HepG2 (cell line): ENCODE data around the gene TCF7L2. TPM values are rescaled to one million over a fixed set of nuclear protein-coding genes. Genes with fewer than 3 reads are reported as not detected.

Experiments used
- ATF2 ChIP-seq: sonication (generic); formaldehyde crosslinking; IDR thresholded peaks from 2 replicates; pipeline ENCODE4 v1.4.0; 2020; ENCODE audit warnings: missing genetic modification reagents
- CBX5 ChIP-seq: sonication (generic); formaldehyde crosslinking; IDR thresholded peaks from 2 replicates; pipeline ENCODE4 v1.4.0; 2020; ENCODE audit warnings: missing genetic modification reagents, borderline replicate concordance
- GPBP1L1 ChIP-seq: sonication (generic); formaldehyde crosslinking; IDR thresholded peaks from 2 replicates; pipeline ENCODE4 v1.5.0; 2020; ENCODE audit warnings: mild to moderate bottlenecking, missing genetic modification reagents
- GTF3A ChIP-seq: sonication (generic); formaldehyde crosslinking; conservative IDR thresholded peaks from 2 replicates; pipeline ENCODE4 v1.4.0; 2020; ENCODE audit warnings: mild to moderate bottlenecking, missing genetic modification reagents
- JUNB ChIP-seq: sonication (generic); formaldehyde crosslinking; IDR thresholded peaks from 2 replicates; pipeline ENCODE4 v1.8.0; 2022; ENCODE audit warnings: missing genetic modification reagents, mild to moderate bottlenecking, borderline replicate concordance
- KDM3A ChIP-seq: IDR thresholded peaks from 2 replicates; pipeline ENCODE4 v1.6.1; 2018; ENCODE audit warnings: low read depth, missing compliant biosample characterization
- RARA ChIP-seq: IDR thresholded peaks from 2 replicates; pipeline ENCODE4 v1.6.1; 2016; ENCODE audit warnings: missing genetic modification reagents, missing compliant biosample characterization
- SIX4 ChIP-seq: sonication (generic); formaldehyde crosslinking; IDR thresholded peaks from 2 replicates; pipeline ENCODE4 v1.4.0; 2020; ENCODE audit warnings: missing genetic modification reagents
- ZBTB20 ChIP-seq: sonication (generic); formaldehyde crosslinking; IDR thresholded peaks from 2 replicates; pipeline ENCODE4 v1.8.1; 2023; ENCODE audit warnings: missing genetic modification reagents, low read depth, mild to moderate bottlenecking, borderline replicate concordance
- ZBTB46 ChIP-seq: sonication (generic); formaldehyde crosslinking; IDR thresholded peaks from 2 replicates; pipeline ENCODE4 v1.4.0; 2020; ENCODE audit warnings: mild to moderate bottlenecking, missing genetic modification reagents, borderline replicate concordance
- ZFP36L2 ChIP-seq: sonication (generic); formaldehyde crosslinking; IDR thresholded peaks from 2 replicates; pipeline ENCODE4 v1.4.0; 2020; ENCODE audit warnings: missing genetic modification reagents
- ZFYVE20 ChIP-seq: sonication (generic); formaldehyde crosslinking; IDR thresholded peaks from 2 replicates; pipeline ENCODE4 v1.8.0; 2023; ENCODE audit warnings: low read depth, mild to moderate bottlenecking, moderate library complexity, missing genetic modification reagents, borderline replicate concordance
- ZNF318 ChIP-seq: sonication (generic); formaldehyde crosslinking; IDR thresholded peaks from 2 replicates; pipeline ENCODE4 v1.4.0; 2020; ENCODE audit warnings: mild to moderate bottlenecking, missing genetic modification reagents
- ZNF431 ChIP-seq: sonication (generic); formaldehyde crosslinking; IDR thresholded peaks from 2 replicates; pipeline ENCODE4 v1.9.0; 2022; ENCODE audit warnings: missing genetic modification reagents, low read depth, mild to moderate bottlenecking, borderline replicate concordance
- ZNF569 ChIP-seq: sonication (generic); formaldehyde crosslinking; IDR thresholded peaks from 2 replicates; pipeline ENCODE4 v1.5.0; 2020; ENCODE audit warnings: mild to moderate bottlenecking, missing genetic modification reagents, moderate library complexity, borderline replicate concordance
- ZNF790 ChIP-seq: sonication (generic); formaldehyde crosslinking; IDR thresholded peaks from 2 replicates; pipeline ENCODE4 v1.8.0; 2022; ENCODE audit warnings: missing genetic modification reagents, mild to moderate bottlenecking, borderline replicate concordance
- polyA plus RNA-seq, 8 experiments: library from polyadenylated mRNA; depleted of rRNA in 3 of 8; stranded (reverse) in 7 of 8; unstranded in 1 of 8; fragments of >200 nt; fragmentation: Illumina TruSeq in 4 of 8; extraction: Trizol in 4 of 8; gene quantifications; 2 replicates each; pipeline versions ENCODE4 v1.2.1 to v1.2.3, GENCODE V29; 2011 to 2016; ENCODE audit warnings: low read depth in 4 of 8, missing spikeins in 1 of 8, mixed read lengths in 1 of 8; ENCODE audit not compliant: insufficient read depth in 1 of 8
- total RNA-seq, 5 experiments: library from RNA; depleted of rRNA; stranded (reverse); fragments of >200 nt; fragmentation: Illumina TruSeq; extraction: Trizol; gene quantifications; 2 replicates each; pipeline ENCODE4 v1.2.3, GENCODE V29; 2016; ENCODE audit warnings: low read depth in 1 of 5

The TCF7L2 gene
- total and polyA plus RNA-seq, 2 of the 13 experiments (the other 11 are each of a cell fraction or from before 2014, with no cell fraction given): 3.9 to 13.7 TPM

- TF ChIP-seq RARA (peak; percentile 94), GTF3A (CRISPR knock-in tag) (no peak), JUNB (CRISPR knock-in tag) (no peak), ZNF318 (no peak), KDM3A (CRISPR knock-in tag) (no peak; the same call in 1 of the 2 replicates), CBX5 (CRISPR knock-in tag) (peak; percentile 75; the same call in 1 of the 2 replicates), ZFYVE20 (no peak), ZNF569 (no peak), ZBTB20 (CRISPR knock-in tag) (peak; percentile 57; the same call in 1 of the 2 replicates), ZNF790 (CRISPR knock-in tag) (no peak), GPBP1L1 (CRISPR knock-in tag) (no peak), ATF2 (no peak), ZBTB46 (CRISPR knock-in tag) (no peak), ZFP36L2 (CRISPR knock-in tag) (no peak), ZNF431 (CRISPR knock-in tag) (0 out of 2 replicates have a peak, but pooled peaks have one; percentile 24), SIX4 (no peak)
Observed at GRCh38 chr10:113073549-113074189, 123.6 kb downstream of the TCF7L2 start (continued).
